ENCODE results near the gene KCTD1. TPM values are rescaled to one million over a fixed set of nuclear protein-coding genes. Genes with fewer than 3 reads are reported as not detected.

KCTD1 gene
- total and polyA plus RNA-seq, 10 of the 15 experiments (the other 5 are each of a cell fraction or from before 2014, with no cell fraction given), result 1.5 to 13.4 (median 5.5) TPM

DNA sequence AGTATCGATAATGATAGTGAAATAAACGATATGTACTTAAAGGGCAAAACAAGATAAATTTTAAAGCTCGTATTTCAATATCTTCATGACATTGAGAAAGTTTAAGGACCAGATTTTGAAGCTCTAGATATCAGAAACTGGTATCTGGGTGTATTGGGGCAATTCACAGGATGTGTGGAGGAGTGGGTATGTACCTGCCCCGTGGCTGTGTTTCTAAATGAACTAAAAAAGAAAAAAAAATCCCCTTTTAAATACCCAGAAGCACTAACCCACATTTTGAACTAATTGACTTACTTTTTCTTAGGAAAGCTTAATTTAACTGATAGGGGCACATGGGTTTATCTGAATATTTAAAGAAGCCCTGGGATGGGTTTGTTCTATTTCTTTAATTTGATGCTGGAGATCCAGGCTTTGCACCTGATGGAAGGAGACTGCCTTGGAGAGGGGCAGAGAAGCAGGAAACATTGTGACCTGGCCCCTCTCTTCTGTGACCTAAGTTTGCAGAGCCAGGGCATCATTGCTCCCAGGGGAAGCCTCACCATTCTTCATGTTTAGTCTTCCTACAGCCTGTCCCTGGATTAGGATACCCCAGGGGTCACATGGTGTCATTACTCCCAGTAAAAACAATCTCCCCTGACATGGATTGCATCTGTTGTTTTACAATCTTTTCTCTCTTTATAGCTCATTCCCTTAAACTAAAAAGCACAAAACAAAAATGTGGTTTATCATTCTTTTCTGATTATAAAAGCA lies 7.6 kb upstream of the KCTD1 start:
- no peak for TF ChIP-seq TAF1 (IDR thresholded peaks at IDR 0.05; ENCODE audit: borderline replicate concordance, low read depth, low read length)
- TF ChIP-seq ZZZ3 (IDR thresholded peaks at IDR 0.05; ENCODE audit: control insufficient read depth, insufficient read length, low read depth), result no peak
- no peak for TF ChIP-seq ZBTB40 (IDR thresholded peaks at IDR 0.05; ENCODE audit: borderline replicate concordance)
- no peak for TF ChIP-seq MYC (IDR thresholded peaks at IDR 0.05; ENCODE audit: insufficient read depth, insufficient read length, insufficient replicate concordance, low read length, severe bottlenecking)
- no peak for TF ChIP-seq HDAC2 (IDR thresholded peaks at IDR 0.05)
- no peak for TF ChIP-seq NBN (IDR thresholded peaks at IDR 0.05)
- TF ChIP-seq BRCA1 (IDR thresholded peaks at IDR 0.05; ENCODE audit: low read depth, low read length), result no peak
- TF ChIP-seq, protein P1, sequence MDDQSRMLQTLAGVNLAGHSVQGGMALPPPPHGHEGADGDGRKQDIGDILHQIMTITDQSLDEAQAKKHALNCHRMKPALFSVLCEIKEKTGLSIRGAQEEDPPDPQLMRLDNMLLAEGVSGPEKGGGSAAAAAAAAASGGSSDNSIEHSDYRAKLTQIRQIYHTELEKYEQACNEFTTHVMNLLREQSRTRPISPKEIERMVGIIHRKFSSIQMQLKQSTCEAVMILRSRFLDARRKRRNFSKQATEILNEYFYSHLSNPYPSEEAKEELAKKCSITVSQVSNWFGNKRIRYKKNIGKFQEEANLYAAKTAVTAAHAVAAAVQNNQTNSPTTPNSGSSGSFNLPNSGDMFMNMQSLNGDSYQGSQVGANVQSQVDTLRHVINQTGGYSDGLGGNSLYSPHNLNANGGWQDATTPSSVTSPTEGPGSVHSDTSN (IDR thresholded peaks at IDR 0.05; ENCODE audit: insufficient replicate concordance, low read depth, low read length), result no peak
- no peak for TF ChIP-seq STAT1 (conservative IDR thresholded peaks at IDR 0.05)
- TF ChIP-seq, protein P2, sequence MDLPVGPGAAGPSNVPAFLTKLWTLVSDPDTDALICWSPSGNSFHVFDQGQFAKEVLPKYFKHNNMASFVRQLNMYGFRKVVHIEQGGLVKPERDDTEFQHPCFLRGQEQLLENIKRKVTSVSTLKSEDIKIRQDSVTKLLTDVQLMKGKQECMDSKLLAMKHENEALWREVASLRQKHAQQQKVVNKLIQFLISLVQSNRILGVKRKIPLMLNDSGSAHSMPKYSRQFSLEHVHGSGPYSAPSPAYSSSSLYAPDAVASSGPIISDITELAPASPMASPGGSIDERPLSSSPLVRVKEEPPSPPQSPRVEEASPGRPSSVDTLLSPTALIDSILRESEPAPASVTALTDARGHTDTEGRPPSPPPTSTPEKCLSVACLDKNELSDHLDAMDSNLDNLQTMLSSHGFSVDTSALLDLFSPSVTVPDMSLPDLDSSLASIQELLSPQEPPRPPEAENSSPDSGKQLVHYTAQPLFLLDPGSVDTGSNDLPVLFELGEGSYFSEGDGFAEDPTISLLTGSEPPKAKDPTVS (IDR thresholded peaks at IDR 0.05; ENCODE audit: low read depth, low read length), result no peak
- no peak for TF ChIP-seq SUPT20H (IDR thresholded peaks at IDR 0.05; ENCODE audit: borderline replicate concordance, control insufficient read depth, low read depth, low read length)
- TF ChIP-seq, protein P3, sequence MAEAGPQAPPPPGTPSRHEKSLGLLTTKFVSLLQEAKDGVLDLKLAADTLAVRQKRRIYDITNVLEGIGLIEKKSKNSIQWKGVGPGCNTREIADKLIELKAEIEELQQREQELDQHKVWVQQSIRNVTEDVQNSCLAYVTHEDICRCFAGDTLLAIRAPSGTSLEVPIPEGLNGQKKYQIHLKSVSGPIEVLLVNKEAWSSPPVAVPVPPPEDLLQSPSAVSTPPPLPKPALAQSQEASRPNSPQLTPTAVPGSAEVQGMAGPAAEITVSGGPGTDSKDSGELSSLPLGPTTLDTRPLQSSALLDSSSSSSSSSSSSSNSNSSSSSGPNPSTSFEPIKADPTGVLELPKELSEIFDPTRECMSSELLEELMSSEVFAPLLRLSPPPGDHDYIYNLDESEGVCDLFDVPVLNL (IDR thresholded peaks at IDR 0.05; ENCODE audit: low read depth, low read length), result no peak
- no peak for TF ChIP-seq SRF (IDR thresholded peaks at IDR 0.05; ENCODE audit: low read depth in 2 of 2, low read length in 2 of 2)
- TF ChIP-seq KDM1A (IDR thresholded peaks at IDR 0.05; ENCODE audit: borderline replicate concordance), result no peak
- Histone ChIP-seq H3K9ac (ENCODE audit: control insufficient read depth, insufficient read depth, low read length) (no peak overlapping the region), H3K9me3 (replicated peaks; ENCODE audit: control insufficient read depth, insufficient read depth, low read length) (no peaks in the 10 kb centered on the region), H3K36me3 (ENCODE audit: control insufficient read depth in 2 of 2, insufficient read depth in 2 of 2, low read length in 1 of 2) (no peaks in the 10 kb centered on the region), H2AFZ (ENCODE audit: control insufficient read depth, low read depth, low read length) (no peak overlapping the region), H3K4me3 (no peak overlapping the region), H3K27ac (ENCODE audit: control insufficient read depth, insufficient read depth) (no peak overlapping the region), H3K27me3 (replicated peaks in 1 of 2; ENCODE audit: control insufficient read depth in 2 of 2, insufficient read depth in 2 of 2, low read length in 1 of 2) (peaks cover 0 to 2% of the 10 kb centered on the region in 2 experiments; a peak in 2 of 4 replicates), H4K20me1 (ENCODE audit: control insufficient read depth, insufficient read depth) (no peaks in the 10 kb centered on the region), H3K4me1 (ENCODE audit: control insufficient read depth, insufficient read depth, low read length) (peaks cover 18% of the 10 kb centered on the region), H3K4me2 (ENCODE audit: control insufficient read depth, insufficient read depth) (peak overlapping the region; percentile 41), H3K79me2 (ENCODE audit: control insufficient read depth, insufficient read depth, low read length) (no peaks in the 10 kb centered on the region)
- intact Hi-C loops (cut with micrococcal nuclease; ENCODE audit: unreplicated experiment), result no loop called here
- CTCF ChIA-PET, result interaction anchor here (1.6 to 2.3 kb wide), 3 partner anchors 8 to 151 kb away, joined by 3 to 16 read pairs (median 7); partner anchors contain the start of gene KCTD1
- RAD21 ChIA-PET (ENCODE audit: unreplicated experiment), result no interaction called here
- in situ Hi-C loops (cut with MboI), result no loop called here
- 31% methylated on average over 4 of the region's 4 CpGs for WGBS (ENCODE audit: insufficient coverage, insufficient replicate concordance, low lambda C conversion rate, missing lambda C conversion rate)
- POLR2A ChIA-PET, result no interaction called here
- SMC1A ChIA-PET (ENCODE audit: uncharacterized antibody, unreplicated experiment), result interaction anchor here (0.6 to 1.0 kb wide), 3 partner anchors 12 to 157 kb away, joined by 3 to 6 read pairs (median 3); no protein-coding TSS in a partner anchor
- no TSS peak for BruUV-seq (replicated peaks)
- ATAC-seq, result peak; percentile 63
- no peak for DNase-seq (ENCODE audit: low read depth, low spot score)
- no peak for FAIRE-seq
